ENCODE measurements around the gene MAML2. TPM values are rescaled to one million over a fixed set of nuclear protein-coding genes. Genes with fewer than 3 reads are reported as not detected.
A peak's percentile ranks its signal among the peaks of the same experiment; 100 is the strongest.

The MAML2 gene
- total RNA-seq, 1 experiment from 2014 or later, result 2.7 TPM

DNA sequence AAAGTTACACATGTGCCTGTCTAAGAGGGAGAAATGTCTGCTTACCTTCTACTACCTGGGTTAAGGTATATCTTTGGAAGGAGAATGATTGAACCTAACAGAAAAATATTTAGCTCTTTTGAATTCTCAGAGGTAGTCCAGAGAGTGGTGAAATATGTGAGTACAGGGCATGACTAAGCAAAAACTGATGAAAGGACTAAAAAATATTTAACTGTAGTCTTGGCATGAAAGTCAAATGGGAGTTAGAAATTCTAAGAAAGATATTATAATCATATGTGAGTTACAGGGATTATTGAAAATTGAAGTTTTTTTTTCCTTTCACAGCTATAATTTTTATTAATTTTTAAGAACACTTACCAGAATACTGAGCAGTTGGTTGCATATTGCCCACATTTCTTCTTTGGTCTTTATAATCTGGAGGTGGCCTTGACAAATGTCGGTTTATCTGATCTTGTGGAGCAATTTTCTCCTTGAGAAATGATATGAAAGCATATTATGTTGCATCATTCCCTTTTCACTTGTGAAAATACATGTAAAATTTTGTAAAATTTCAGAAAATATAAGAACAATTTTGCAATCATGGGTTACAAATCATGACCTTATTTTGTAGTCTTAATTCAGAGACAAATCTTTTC lies 357.7 kb downstream of the MAML2 start:
- H3K4me1 Mint-ChIP-seq, result peaks cover 18 to 19% of the 10 kb centered on the region in 2 experiments
- H3K4me3 Mint-ChIP-seq, result no peak overlapping the region
- H3K79me1 ChIP-seq (ENCODE audit: insufficient read depth, low read depth, low read length, poor library complexity, severe bottlenecking), result no peaks in the 10 kb centered on the region
- H3K4ac ChIP-seq (ENCODE audit: low read depth, low read length), result no peak overlapping the region
- 0 out of 7 replicates have a peak, but pooled peaks cover 0 to 2% (median 0%) of the 10 kb centered on the region in 3 experiments for H3K36me3 Mint-ChIP-seq (ENCODE audit: insufficient read depth in 1 of 3, low read depth in 3 of 3)
- H2AK5ac ChIP-seq (ENCODE audit: insufficient read length, low read length), result no peak overlapping the region
- TF ChIP-seq CTCF (conservative IDR thresholded peaks at IDR 0.05), result no peak
- H3K9me3 ChIP-seq (ENCODE audit: control insufficient read depth, low read depth, low read length), result no peaks in the 10 kb centered on the region
- no peaks in the 10 kb centered on the region for H3K9me3 Mint-ChIP-seq
- no peaks in the 10 kb centered on the region for H3K79me2 ChIP-seq (ENCODE audit: insufficient read depth, low read length)
- no peak overlapping the region for H3K27ac ChIP-seq (ENCODE audit: insufficient read length, low read depth, low read length)
- H3K9ac ChIP-seq (ENCODE audit: extremely low read depth, insufficient read length, low read length), result no peak overlapping the region
- no peak overlapping the region for H3K23ac ChIP-seq (ENCODE audit: insufficient read length, low read depth, low read length)
- H2BK5ac ChIP-seq (ENCODE audit: insufficient read length, low read length), result no peak overlapping the region
- no peak overlapping the region for H2AFZ ChIP-seq (ENCODE audit: low read length)
- H3K4me1 ChIP-seq (ENCODE audit: insufficient read depth, low read length), result peaks cover 5% of the 10 kb centered on the region; the same call in 1 of the 2 replicates
- H3K27me3 Mint-ChIP-seq (ENCODE audit: low read depth), result no peaks in the 10 kb centered on the region
- no peak overlapping the region for H3K56ac ChIP-seq (ENCODE audit: insufficient read length, low read depth, low read length)
- DNase-seq, result no peak
- no peak overlapping the region for H2BK12ac ChIP-seq (ENCODE audit: insufficient read length, low read depth, low read length)
- no peak overlapping the region for H3K4me2 ChIP-seq (ENCODE audit: insufficient read depth, insufficient read length, low read length)
- H2BK20ac ChIP-seq (ENCODE audit: low read depth, low read length, poor library complexity, severe bottlenecking), result no peak overlapping the region
- H3K23me2 ChIP-seq (ENCODE audit: insufficient read length, low read depth, low read length, poor library complexity, severe bottlenecking), result no peaks in the 10 kb centered on the region
- H2BK120ac ChIP-seq (ENCODE audit: low read depth, low read length, poor library complexity, severe bottlenecking), result no peak overlapping the region
- H4K20me1 ChIP-seq (ENCODE audit: control insufficient read depth, insufficient read depth, insufficient read length), result no peaks in the 10 kb centered on the region
- no CpG with 5 or more reads among the region's 1 CpG for WGBS (ENCODE audit: extremely low coverage, insufficient read length, low lambda C conversion rate)
- no peak overlapping the region for H3K18ac ChIP-seq (ENCODE audit: insufficient read length, low read depth, low read length)
- H4K8ac ChIP-seq (replicated peaks; ENCODE audit: insufficient read length, low read depth, low read length), result no peak overlapping the region
- H4K91ac ChIP-seq (ENCODE audit: insufficient read length, low read depth, low read length), result no peak overlapping the region
- no peak overlapping the region for H3K14ac ChIP-seq (ENCODE audit: insufficient read depth, low read length)
- no peaks in the 10 kb centered on the region for H3K27me3 ChIP-seq (ENCODE audit: insufficient read depth, low read length)
- H3T11ph ChIP-seq (ENCODE audit: low read length), result no peak overlapping the region
- no peak overlapping the region for H4K5ac ChIP-seq (ENCODE audit: insufficient read length, low read depth, low read length)
- H3K27ac Mint-ChIP-seq, result 0 out of 7 replicates have a peak overlapping the region, but pooled peaks of 1 of the 3 experiments have one; percentile 25
- H2BK15ac ChIP-seq (ENCODE audit: low read depth, low read length), result no peak overlapping the region
